H9 (cell line): Measurements from ENCODE around the gene CLMP. TPM values are rescaled to one million over a fixed set of nuclear protein-coding genes. Genes with fewer than 3 reads are reported as not detected.

Source experiments
- DNase-seq: peaks from one replicate; pipeline ENCODE4 v3.0.0-alpha.2; 2017
- H2AFZ ChIP-seq: one replicate; pipeline ENCODE4 v1.6.1; 2013; ENCODE audit warnings: mild to moderate bottlenecking, low read length, control low read depth, moderate library complexity
- H2AK5ac ChIP-seq: 2 replicates; pipeline ENCODE4 v1.6.1; 2013; ENCODE audit warnings: low read length, control low read depth, mixed read lengths; ENCODE audit not compliant: insufficient read length
- H2BK120ac ChIP-seq: one replicate; pipeline ENCODE4 v1.6.1; 2013; ENCODE audit warnings: low read depth, mild to moderate bottlenecking, low read length, control low read depth, inconsistent platforms; ENCODE audit not compliant: poor library complexity, severe bottlenecking
- H2BK12ac ChIP-seq: 2 replicates; pipeline ENCODE4 v1.6.1; 2013; ENCODE audit warnings: low read length, control low read depth, mixed read lengths, low read depth; ENCODE audit not compliant: insufficient read length
- H2BK15ac ChIP-seq: 2 replicates; pipeline ENCODE4 v1.6.1; 2013; ENCODE audit warnings: low read depth, low read length, control low read depth
- H2BK20ac ChIP-seq: one replicate; pipeline ENCODE4 v1.6.1; 2013; ENCODE audit warnings: low read depth, mild to moderate bottlenecking, low read length, control low read depth, inconsistent platforms; ENCODE audit not compliant: poor library complexity, severe bottlenecking
- H2BK5ac ChIP-seq: 2 replicates; pipeline ENCODE4 v1.6.1; 2013; ENCODE audit warnings: low read length, control low read depth, mixed read lengths; ENCODE audit not compliant: insufficient read length
- H3K14ac ChIP-seq: 2 replicates; pipeline ENCODE4 v1.6.1; 2013; ENCODE audit warnings: low read length, control low read depth; ENCODE audit not compliant: insufficient read depth
- H3K18ac ChIP-seq: 2 replicates; pipeline ENCODE4 v1.6.1; 2013; ENCODE audit warnings: low read depth, mild to moderate bottlenecking, mixed read lengths, low read length, control low read depth; ENCODE audit not compliant: insufficient read length
- H3K23ac ChIP-seq: 2 replicates; pipeline ENCODE4 v1.6.1; 2013; ENCODE audit warnings: low read length, control low read depth, mixed read lengths, low read depth; ENCODE audit not compliant: insufficient read length
- H3K23me2 ChIP-seq: 2 replicates; pipeline ENCODE4 v1.6.1; 2013; ENCODE audit warnings: low read depth, mild to moderate bottlenecking, mixed read lengths, low read length, control low read depth; ENCODE audit not compliant: insufficient read length, poor library complexity, severe bottlenecking
- H3K27ac ChIP-seq: 2 replicates; pipeline ENCODE4 v1.5.1; 2013; ENCODE audit warnings: low read length, control low read depth, mixed read lengths, low read depth; ENCODE audit not compliant: insufficient read length
- H3K27me3 ChIP-seq: 2 replicates; pipeline ENCODE4 v1.6.1; 2013; ENCODE audit warnings: low read length, control low read depth, inconsistent platforms; ENCODE audit not compliant: insufficient read depth
- H3K4ac ChIP-seq: 2 replicates; pipeline ENCODE4 v1.6.1; 2013; ENCODE audit warnings: low read depth, mild to moderate bottlenecking, control low read depth, inconsistent platforms, low read length, moderate library complexity
- H3K4me1 ChIP-seq: 2 replicates; pipeline ENCODE4 v1.6.1; 2013; ENCODE audit warnings: low read length, control low read depth, inconsistent platforms; ENCODE audit not compliant: insufficient read depth
- H3K4me2 ChIP-seq: 2 replicates; pipeline ENCODE4 v1.6.1; 2013; ENCODE audit warnings: low read length, control low read depth, mixed read lengths; ENCODE audit not compliant: insufficient read length, insufficient read depth
- H3K56ac ChIP-seq: 2 replicates; pipeline ENCODE4 v1.6.1; 2013; ENCODE audit warnings: low read depth, mild to moderate bottlenecking, mixed read lengths, low read length, control low read depth; ENCODE audit not compliant: insufficient read length
- H3K79me1 ChIP-seq: 2 replicates; pipeline ENCODE4 v1.6.1; 2013; ENCODE audit warnings: low read depth, mild to moderate bottlenecking, moderate library complexity, low read length, control low read depth, inconsistent platforms; ENCODE audit not compliant: insufficient read depth, poor library complexity, severe bottlenecking
- H3K79me2 ChIP-seq: 2 replicates; pipeline ENCODE4 v1.6.1; 2013; ENCODE audit warnings: low read length, control low read depth, inconsistent platforms; ENCODE audit not compliant: insufficient read depth
- H3K9ac ChIP-seq: 2 replicates; pipeline ENCODE4 v1.6.1; 2013; ENCODE audit warnings: low read length, control low read depth, mixed read lengths; ENCODE audit not compliant: insufficient read length; ENCODE audit errors: extremely low read depth
- H3K9me3 ChIP-seq: one replicate; pipeline ENCODE4 v1.6.1; 2013; ENCODE audit warnings: low read depth, low read length, inconsistent platforms; ENCODE audit not compliant: control insufficient read depth
- H3T11ph ChIP-seq: one replicate; pipeline ENCODE4 v1.6.1; 2013; ENCODE audit warnings: mild to moderate bottlenecking, low read length, control low read depth, inconsistent platforms
- H4K20me1 ChIP-seq: one replicate; pipeline ENCODE4 v1.6.1; 2013; ENCODE audit not compliant: control insufficient read depth, insufficient read length, insufficient read depth
- H4K5ac ChIP-seq: 2 replicates; pipeline ENCODE4 v1.6.1; 2013; ENCODE audit warnings: low read depth, mild to moderate bottlenecking, mixed read lengths, low read length, control low read depth; ENCODE audit not compliant: insufficient read length
- H4K8ac ChIP-seq: replicated peaks from 2 replicates; pipeline ENCODE4 v1.6.1; 2013; ENCODE audit warnings: low read length, control low read depth, mixed read lengths, low read depth; ENCODE audit not compliant: insufficient read length
- H4K91ac ChIP-seq: 2 replicates; pipeline ENCODE4 v1.6.1; 2013; ENCODE audit warnings: low read depth, mild to moderate bottlenecking, moderate library complexity, mixed read lengths, low read length, control low read depth; ENCODE audit not compliant: insufficient read length
- H3K27ac Mint-ChIP-seq, 3 experiments: 2 replicates in 2 of 3; 3 replicates in 1 of 3; pipeline ENCODE4 v1.8.0; 2020 to 2021; ENCODE audit warnings: mixed read lengths in 3 of 3, mild to moderate bottlenecking in 1 of 3, moderate library complexity in 1 of 3
- H3K27me3 Mint-ChIP-seq: 2 replicates; pipeline ENCODE4 v1.8.0; 2021; ENCODE audit warnings: low read depth, mild to moderate bottlenecking, moderate library complexity, mixed read lengths
- H3K36me3 Mint-ChIP-seq, 3 experiments: 2 replicates in 2 of 3; 3 replicates in 1 of 3; pipeline ENCODE4 v1.8.0; 2020 to 2021; ENCODE audit warnings: low read depth in 3 of 3, mixed read lengths in 3 of 3; ENCODE audit not compliant: insufficient read depth in 1 of 3
- H3K4me1 Mint-ChIP-seq, 2 experiments: 2 replicates each; pipeline ENCODE4 v1.8.0; 2020; ENCODE audit warnings: mixed read lengths in 2 of 2
- H3K4me3 Mint-ChIP-seq, 2 experiments: 2 replicates in 1 of 2; 3 replicates in 1 of 2; pipeline ENCODE4 v1.8.0; 2020 to 2021; ENCODE audit warnings: mild to moderate bottlenecking in 2 of 2, mixed read lengths in 2 of 2, moderate library complexity in 1 of 2
- H3K9me3 Mint-ChIP-seq, 2 experiments: 2 replicates in 1 of 2; 3 replicates in 1 of 2; pipeline ENCODE4 v1.8.0; 2020; ENCODE audit warnings: mild to moderate bottlenecking in 2 of 2, mixed read lengths in 2 of 2, moderate library complexity in 1 of 2
- WGBS: extraction: QIAGEN DNeasy Blood & Tissue Kit; methylation state at CpG from one replicate; pipeline ENCODE4 v1.1.7; 2013; ENCODE audit warnings: missing lambda C conversion rate, low lambda C conversion rate, mixed read lengths; ENCODE audit not compliant: insufficient read length; ENCODE audit errors: extremely low coverage; 5-methylcytosine and 5-hydroxymethylcytosine counted together
- total RNA-seq: library from RNA; stranded (reverse); gene quantifications from 2 replicates; pipeline ENCODE4 v1.2.1, GENCODE V29; 2021
- TF ChIP-seq, protein P1 (sequence below): fragments of 200-600 bp; sonication (generic); conservative IDR thresholded peaks from 3 replicates; pipeline ENCODE4 v1.8.0; 2021; ENCODE audit warnings: antibody characterized with exemption, mild to moderate bottlenecking

CLMP gene
- total RNA-seq, 1 experiment from 2014 or later, result 13.8 TPM

DNA sequence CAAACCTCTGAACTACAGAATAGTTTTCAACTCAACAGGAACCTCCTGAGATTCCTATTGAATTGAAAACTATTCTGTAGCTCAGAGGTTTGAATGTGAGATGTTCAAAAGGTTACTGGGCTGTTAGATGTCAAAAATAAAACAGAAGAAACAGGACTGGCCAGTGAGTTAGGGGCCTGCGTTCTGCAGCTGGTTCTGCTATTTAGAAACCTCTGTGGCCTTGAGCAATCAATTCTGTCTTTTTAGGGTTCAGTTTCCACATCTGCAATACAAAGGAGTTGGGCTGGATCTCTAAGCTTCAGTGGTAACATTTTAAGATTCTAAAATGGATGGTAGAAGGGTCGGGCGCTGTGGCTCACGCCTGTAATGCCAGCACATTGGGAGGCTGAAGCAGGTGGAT, 55.8 kb downstream of the CLMP start:
- Histone ChIP-seq H2BK20ac (no peak overlapping the region), H2BK12ac (no peak overlapping the region), H3K23me2 (no peaks in the 10 kb centered on the region), H3K56ac (no peak overlapping the region), H3T11ph (no peak overlapping the region), H3K4ac (no peak overlapping the region), H4K20me1 (no peaks in the 10 kb centered on the region), H2BK15ac (no peak overlapping the region), H2AFZ (no peak overlapping the region), H4K8ac (no peak overlapping the region), H3K27ac (no peak overlapping the region), H3K23ac (no peak overlapping the region), H3K79me1 (no peaks in the 10 kb centered on the region), H2AK5ac (no peak overlapping the region), H2BK120ac (no peak overlapping the region), H3K9ac (no peak overlapping the region), H4K91ac (no peak overlapping the region), H3K79me2 (no peaks in the 10 kb centered on the region), H3K14ac (no peak overlapping the region), H3K18ac (no peak overlapping the region), H4K5ac (no peak overlapping the region), H3K27me3 (no peaks in the 10 kb centered on the region), H3K4me1 (no peaks in the 10 kb centered on the region; the same call in 1 of the 2 replicates), H2BK5ac (no peak overlapping the region), H3K9me3 (no peaks in the 10 kb centered on the region), H3K4me2 (no peak overlapping the region)
- TF ChIP-seq, protein P1, sequence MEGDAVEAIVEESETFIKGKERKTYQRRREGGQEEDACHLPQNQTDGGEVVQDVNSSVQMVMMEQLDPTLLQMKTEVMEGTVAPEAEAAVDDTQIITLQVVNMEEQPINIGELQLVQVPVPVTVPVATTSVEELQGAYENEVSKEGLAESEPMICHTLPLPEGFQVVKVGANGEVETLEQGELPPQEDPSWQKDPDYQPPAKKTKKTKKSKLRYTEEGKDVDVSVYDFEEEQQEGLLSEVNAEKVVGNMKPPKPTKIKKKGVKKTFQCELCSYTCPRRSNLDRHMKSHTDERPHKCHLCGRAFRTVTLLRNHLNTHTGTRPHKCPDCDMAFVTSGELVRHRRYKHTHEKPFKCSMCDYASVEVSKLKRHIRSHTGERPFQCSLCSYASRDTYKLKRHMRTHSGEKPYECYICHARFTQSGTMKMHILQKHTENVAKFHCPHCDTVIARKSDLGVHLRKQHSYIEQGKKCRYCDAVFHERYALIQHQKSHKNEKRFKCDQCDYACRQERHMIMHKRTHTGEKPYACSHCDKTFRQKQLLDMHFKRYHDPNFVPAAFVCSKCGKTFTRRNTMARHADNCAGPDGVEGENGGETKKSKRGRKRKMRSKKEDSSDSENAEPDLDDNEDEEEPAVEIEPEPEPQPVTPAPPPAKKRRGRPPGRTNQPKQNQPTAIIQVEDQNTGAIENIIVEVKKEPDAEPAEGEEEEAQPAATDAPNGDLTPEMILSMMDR, result no peak
- Mint-ChIP-seq H3K4me3 (no peak overlapping the region; a peak in 1 of 5 replicates), H3K27me3 (no peaks in the 10 kb centered on the region), H3K4me1 (peaks cover 13 to 16% of the 10 kb centered on the region in 2 experiments), H3K9me3 (no peaks in the 10 kb centered on the region), H3K27ac (no peak overlapping the region), H3K36me3 (peaks cover 0 to 2% (median 0%) of the 10 kb centered on the region in 3 experiments; a peak in 1 of 7 replicates)
- DNase-seq, result no peak
- no CpG with 5 or more reads among the region's 4 CpGs for WGBS
